HepG2 (cell line): ENCODE results near the gene TEAD3. TPM values are rescaled to one million over a fixed set of nuclear protein-coding genes. Genes with fewer than 3 reads are reported as not detected.
A peak's percentile ranks its signal among the peaks of the same experiment; 100 is the strongest.

ENCODE experiments used
- ATAC-seq: fragments of 200-7000 bp; cut with Tn5 transposase; 3 replicates; pipeline ENCODE4 v1.9.1; 2020; ENCODE audit warnings: mild to moderate bottlenecking, moderate library complexity
- BruUV-seq: library from RNA; stranded (reverse); fragments of 400-500 nt; replicated peaks from 2 replicates; lab custom pipeline; 2021; lab: Mats Ljungman, UMichigan
- CTCF ChIA-PET: fragments of 300-600 bp; formaldehyde crosslinking; extraction: SDS; loops from one replicate; lab custom pipeline; 2021; ENCODE audit warnings: low total read pairs, inconsistent platforms, low intra/inter-chr PET ratio; lab: Yijun Ruan, JAX
- POLR2A ChIA-PET: fragments of 350-600 bp; sonication (Branson Sonifier 250); formaldehyde crosslinking; loops from one replicate; lab custom pipeline; 2020; ENCODE audit warnings: antibody characterized with exemption, inconsistent platforms; lab: Yijun Ruan, JAX
- DNase-seq: peaks from one replicate; pipeline ENCODE4 v3.0.0-alpha.2; 2015; ENCODE audit warnings: low spot score
- FAIRE-seq: peaks from 3 replicates; lab custom pipeline; 2011; peaks lifted over from hg19 to GRCh38; lab: Jason Lieb, UNC
- H2AFZ ChIP-seq: one replicate; pipeline ENCODE4 v1.6.1; 2011; ENCODE audit warnings: low read length, inconsistent platforms
- H3K27ac ChIP-seq: fragments of 300-600 bp; 3 replicates; pipeline ENCODE4 v1.8.0; 2011; ENCODE audit warnings: mixed run types, mild to moderate bottlenecking, mixed read lengths, low read length, inconsistent platforms; ENCODE audit not compliant: insufficient read depth; ENCODE audit errors: extremely low read length
- H3K27me3 ChIP-seq, 2 experiments: fragments of 200-600 bp in 1 of 2; 2 replicates in 1 of 2; 3 replicates in 1 of 2; pipeline versions ENCODE4 v1.6.0 to v1.8.0; 2011; ENCODE audit warnings: low read length in 2 of 2, mild to moderate bottlenecking in 2 of 2, moderate library complexity in 2 of 2, inconsistent platforms in 1 of 2; ENCODE audit not compliant: insufficient read depth in 2 of 2, control insufficient read depth in 1 of 2
- H3K36me3 ChIP-seq, 2 experiments: fragments of 200-600 bp in 1 of 2; replicated peaks in 1 of 2; 2 replicates in 1 of 2; 3 replicates in 1 of 2; pipeline versions ENCODE4 v1.5.1 to v1.8.0; 2011; ENCODE audit warnings: low read length in 2 of 2, inconsistent platforms in 1 of 2; ENCODE audit not compliant: insufficient read depth in 2 of 2, control insufficient read depth in 1 of 2
- H3K4me1 ChIP-seq: 2 replicates; pipeline ENCODE4 v1.5.1; 2012; ENCODE audit warnings: low read length, inconsistent platforms; ENCODE audit not compliant: insufficient read depth
- H3K4me2 ChIP-seq: 2 replicates; pipeline ENCODE4 v1.6.0; 2011; ENCODE audit warnings: low read depth, low read length, inconsistent platforms
- H3K4me3 ChIP-seq, 3 experiments: fragments of 200-600 bp in 1 of 3; sonication (generic), shearing (Covaris generic) in 1 of 3; replicated peaks in 1 of 3; 2 replicates each; pipeline ENCODE4 v1.5.1; 2011 to 2016; ENCODE audit warnings: low read length in 3 of 3, inconsistent platforms in 2 of 3, low read depth in 2 of 3, mild to moderate bottlenecking in 2 of 3, control low read depth in 1 of 3, mixed read lengths in 1 of 3; ENCODE audit not compliant: insufficient read depth in 1 of 3
- H3K79me2 ChIP-seq: one replicate; pipeline ENCODE4 v1.6.1; 2011; ENCODE audit warnings: low read length, inconsistent platforms; ENCODE audit not compliant: insufficient read depth
- H3K9ac ChIP-seq: 2 replicates; pipeline ENCODE4 v1.6.0; 2011; ENCODE audit warnings: mild to moderate bottlenecking, low read depth, low read length, inconsistent platforms; ENCODE audit not compliant: insufficient read depth
- H3K9me3 ChIP-seq: 2 replicates; pipeline ENCODE4 v1.5.1; 2012; ENCODE audit warnings: mild to moderate bottlenecking, low read length
- H4K20me1 ChIP-seq: 2 replicates; pipeline ENCODE4 v1.6.0; 2011; ENCODE audit warnings: inconsistent platforms, mild to moderate bottlenecking, low read length, moderate library complexity; ENCODE audit not compliant: insufficient read depth
- AGO2 ChIP-seq: fragments of 200-400 bp; formaldehyde crosslinking; optimal IDR thresholded peaks from 2 replicates; pipeline ENCODE3; 2017; ENCODE audit warnings: mild to moderate bottlenecking, low read depth, low read length, moderate library complexity
- CAMTA2 ChIP-seq: sonication (generic); formaldehyde crosslinking; IDR thresholded peaks from 2 replicates; pipeline ENCODE4 v1.4.0; 2020; ENCODE audit warnings: mild to moderate bottlenecking, missing genetic modification reagents, borderline replicate concordance
- FOSL1 ChIP-seq: sonication (generic); formaldehyde crosslinking; IDR thresholded peaks from 2 replicates; pipeline ENCODE4 v1.9.0; 2021; ENCODE audit warnings: missing genetic modification reagents, borderline replicate concordance
- KDM5B ChIP-seq: sonication (generic); formaldehyde crosslinking; IDR thresholded peaks from 2 replicates; pipeline ENCODE4 v1.4.0; 2020; ENCODE audit warnings: missing genetic modification reagents, mild to moderate bottlenecking, borderline replicate concordance
- TCF12 ChIP-seq, 2 experiments: fragments of 450-650 bp in 1 of 2; sonication (generic) in 1 of 2; formaldehyde crosslinking in 1 of 2; IDR thresholded peaks; 2 replicates each; pipeline versions ENCODE4 v1.6.1 to v1.8.0; 2017 to 2022; ENCODE audit warnings: antibody characterized with exemption in 1 of 2, mild to moderate bottlenecking in 1 of 2, missing genetic modification reagents in 1 of 2, moderate library complexity in 1 of 2
- WGBS: methylation state at CpG from one replicate; pipeline ENCODE4 v1.1.6; 2017; ENCODE audit warnings: low lambda C conversion rate; 5-methylcytosine and 5-hydroxymethylcytosine counted together
- in situ Hi-C: cut with HindIII; loops from 2 replicates; pipeline ENCODE4 v1.10.0; 2017; ENCODE audit warnings: low pct_unique_long_range_greater_than_20kb; ENCODE audit not compliant: extremely low pct_ligation_motif_present
- intact Hi-C: fragments of 100-400 bp; cut with micrococcal nuclease; formaldehyde crosslinking; loops from one replicate; pipeline ENCODE4 v1.10.0; 2022; ENCODE audit not compliant: unreplicated experiment
- polyA plus RNA-seq, 8 experiments: library from polyadenylated mRNA; depleted of rRNA in 3 of 8; stranded (reverse) in 7 of 8; unstranded in 1 of 8; fragments of >200 nt; fragmentation: Illumina TruSeq in 4 of 8; extraction: Trizol in 4 of 8; gene quantifications; 2 replicates each; pipeline versions ENCODE4 v1.2.1 to v1.2.3, GENCODE V29; 2011 to 2016; ENCODE audit warnings: low read depth in 4 of 8, missing spikeins in 1 of 8, mixed read lengths in 1 of 8; ENCODE audit not compliant: insufficient read depth in 1 of 8
- total RNA-seq, 5 experiments: library from RNA; depleted of rRNA; stranded (reverse); fragments of >200 nt; fragmentation: Illumina TruSeq; extraction: Trizol; gene quantifications; 2 replicates each; pipeline ENCODE4 v1.2.3, GENCODE V29; 2016; ENCODE audit warnings: low read depth in 1 of 5
- TF ChIP-seq, protein P1 (sequence below): fragments of 450-650 bp; IDR thresholded peaks from 2 replicates; pipeline ENCODE4 v1.6.1; 2017

The TEAD3 gene
- total and polyA plus RNA-seq, 2 of the 13 experiments (the other 11 are each of a cell fraction or from before 2014, with no cell fraction given), result 15.1 to 16.5 TPM

DNA sequence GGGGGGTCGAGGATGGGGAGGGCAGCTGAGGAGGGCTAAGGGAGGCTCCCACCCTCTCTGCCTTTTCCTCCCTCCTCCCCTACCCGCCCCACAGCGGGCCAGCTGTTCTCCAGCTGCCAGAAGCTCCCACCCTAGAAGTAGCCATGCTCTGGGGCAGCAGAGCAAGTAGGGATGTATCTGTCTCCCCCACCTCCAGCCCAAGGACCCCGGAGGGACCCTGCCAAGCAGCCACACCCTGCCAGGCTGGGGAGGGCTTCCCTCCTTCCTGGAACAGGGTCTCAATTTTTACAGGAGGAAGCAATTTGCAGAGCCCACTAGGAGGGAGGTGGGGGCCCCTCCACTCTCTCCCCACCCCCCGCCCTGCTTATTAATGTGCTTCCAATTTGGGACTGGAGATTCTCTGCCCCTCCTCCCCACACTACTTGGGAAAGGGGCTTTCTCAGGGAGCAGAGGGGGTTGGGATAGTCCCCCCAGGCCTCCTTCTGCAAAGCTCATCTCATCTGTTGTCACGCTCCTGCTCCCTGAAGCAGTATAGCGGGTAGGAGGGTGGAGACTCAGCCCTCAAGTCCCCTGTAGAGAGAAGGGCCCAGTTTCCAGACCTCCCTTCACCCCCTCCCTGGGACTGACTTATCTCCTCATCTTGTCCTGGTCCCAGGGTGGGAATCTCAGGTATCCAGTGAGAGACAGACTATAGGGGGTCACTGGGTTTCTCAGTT lies 4.5 kb downstream of the TEAD3 start:
- DNase-seq, result no peak
- POLR2A ChIA-PET, result no interaction called here
- intact Hi-C loops (no loop called here), in situ Hi-C loops (no loop called here)
- FAIRE-seq, result no peak
- CTCF ChIA-PET, result no interaction called here
- Histone ChIP-seq H2AFZ (no peak overlapping the region), H3K36me3 (peaks cover 0 to 4% of the 10 kb centered on the region in 2 experiments; a peak in 1 of 5 replicates), H3K79me2 (peaks cover 55% of the 10 kb centered on the region), H3K4me3 (no peak overlapping the region), H3K9ac (no peak overlapping the region), H3K9me3 (no peaks in the 10 kb centered on the region), H3K27me3 (no peaks in the 10 kb centered on the region), H3K4me2 (no peak overlapping the region), H4K20me1 (peaks cover 56% of the 10 kb centered on the region; the same call in 1 of the 2 replicates), H3K4me1 (peaks cover 49% of the 10 kb centered on the region), H3K27ac (no peak overlapping the region)
- TF ChIP-seq TCF12 (IDR thresholded peaks at IDR 0.05) (no peak), TCF12 (CRISPR knock-in tag; IDR thresholded peaks at IDR 0.05) (no peak), FOSL1 (CRISPR knock-in tag) (no peak)
- WGBS, result 89% methylated on average over 6 of the region's 7 CpGs
- no TSS peak for BruUV-seq
- ATAC-seq, result no peak

DNA sequence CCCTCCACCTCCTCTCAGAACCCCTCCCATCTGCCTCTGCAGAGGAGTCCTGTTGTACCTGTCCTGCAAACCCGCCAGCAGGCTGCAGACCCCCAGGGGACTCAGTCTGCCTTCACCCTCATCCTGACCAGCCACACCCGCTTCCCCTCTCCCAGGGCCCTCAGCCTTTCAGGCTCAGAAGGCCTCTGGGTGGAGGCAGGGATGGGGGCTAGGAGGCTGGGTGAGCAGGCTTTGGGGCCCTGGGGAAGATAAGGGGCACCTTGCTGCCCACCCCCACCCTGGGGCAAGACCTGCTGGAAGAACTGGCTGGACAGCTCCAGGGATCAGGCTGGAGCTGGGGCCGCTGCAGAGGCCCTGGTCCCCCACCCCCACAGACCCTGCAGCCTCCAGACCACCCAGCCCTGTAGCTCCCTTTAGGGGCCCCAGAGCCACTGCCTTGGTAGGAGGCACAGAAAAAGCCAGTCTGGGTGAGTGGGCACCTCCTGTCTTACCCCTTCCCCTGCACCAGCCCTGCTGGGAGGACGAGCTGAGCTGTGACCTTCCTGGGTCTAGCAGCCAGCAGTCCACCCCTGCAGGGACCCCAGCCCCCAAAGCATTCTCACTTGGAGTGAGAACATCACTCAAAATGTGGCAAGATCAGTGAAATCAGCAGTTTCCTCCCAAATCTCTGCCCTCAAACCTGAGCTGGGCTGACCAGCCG lies 5.2 kb downstream of the TEAD3 start:
- H3K9me3 ChIP-seq, result no peaks in the 10 kb centered on the region
- ChIA-PET CTCF (no interaction called here), POLR2A (no interaction called here)
- H3K27ac ChIP-seq, result no peak overlapping the region
- peaks cover 2 to 4% of the 10 kb centered on the region in 2 experiments; a peak in 3 of 5 replicates for H3K36me3 ChIP-seq
- FAIRE-seq (no peak), DNase-seq (no peak), ATAC-seq (no peak)
- H3K27me3 ChIP-seq, result no peaks in the 10 kb centered on the region
- TF ChIP-seq AGO2, result peak; percentile 32
- 0 out of 2 replicates have a peak, but pooled peaks have one; percentile 56 for TF ChIP-seq KDM5B
- TF ChIP-seq, protein P1, sequence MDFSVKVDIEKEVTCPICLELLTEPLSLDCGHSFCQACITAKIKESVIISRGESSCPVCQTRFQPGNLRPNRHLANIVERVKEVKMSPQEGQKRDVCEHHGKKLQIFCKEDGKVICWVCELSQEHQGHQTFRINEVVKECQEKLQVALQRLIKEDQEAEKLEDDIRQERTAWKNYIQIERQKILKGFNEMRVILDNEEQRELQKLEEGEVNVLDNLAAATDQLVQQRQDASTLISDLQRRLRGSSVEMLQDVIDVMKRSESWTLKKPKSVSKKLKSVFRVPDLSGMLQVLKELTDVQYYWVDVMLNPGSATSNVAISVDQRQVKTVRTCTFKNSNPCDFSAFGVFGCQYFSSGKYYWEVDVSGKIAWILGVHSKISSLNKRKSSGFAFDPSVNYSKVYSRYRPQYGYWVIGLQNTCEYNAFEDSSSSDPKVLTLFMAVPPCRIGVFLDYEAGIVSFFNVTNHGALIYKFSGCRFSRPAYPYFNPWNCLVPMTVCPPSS, result no peak
- TF ChIP-seq CAMTA2 (CRISPR knock-in tag), result 0 out of 2 replicates have a peak, but pooled peaks have one; percentile 30
- no peak overlapping the region for H3K4me3 ChIP-seq
- WGBS, result 94% methylated on average over 4 of the region's 5 CpGs
- intact Hi-C loops (no loop called here), in situ Hi-C loops (no loop called here)
- H3K9ac ChIP-seq, result no peak overlapping the region
- H3K79me2 ChIP-seq, result peaks cover 55% of the 10 kb centered on the region
- BruUV-seq, result no TSS peak
- peaks cover 49% of the 10 kb centered on the region for H3K4me1 ChIP-seq
- no peak overlapping the region for H3K4me2 ChIP-seq
- H2AFZ ChIP-seq, result no peak overlapping the region
- H4K20me1 ChIP-seq, result peaks cover 59% of the 10 kb centered on the region; the same call in 1 of the 2 replicates
